Measurements from ENCODE around the gene SPAST.
A peak's percentile ranks its signal among the peaks of the same experiment; 100 is the strongest.
"Not testable (repeated sequence)": the region's sequence is repeated elsewhere in the genome, so short reads cannot be mapped to it uniquely, and the experiment has no call there.

SPAST gene

DNA sequence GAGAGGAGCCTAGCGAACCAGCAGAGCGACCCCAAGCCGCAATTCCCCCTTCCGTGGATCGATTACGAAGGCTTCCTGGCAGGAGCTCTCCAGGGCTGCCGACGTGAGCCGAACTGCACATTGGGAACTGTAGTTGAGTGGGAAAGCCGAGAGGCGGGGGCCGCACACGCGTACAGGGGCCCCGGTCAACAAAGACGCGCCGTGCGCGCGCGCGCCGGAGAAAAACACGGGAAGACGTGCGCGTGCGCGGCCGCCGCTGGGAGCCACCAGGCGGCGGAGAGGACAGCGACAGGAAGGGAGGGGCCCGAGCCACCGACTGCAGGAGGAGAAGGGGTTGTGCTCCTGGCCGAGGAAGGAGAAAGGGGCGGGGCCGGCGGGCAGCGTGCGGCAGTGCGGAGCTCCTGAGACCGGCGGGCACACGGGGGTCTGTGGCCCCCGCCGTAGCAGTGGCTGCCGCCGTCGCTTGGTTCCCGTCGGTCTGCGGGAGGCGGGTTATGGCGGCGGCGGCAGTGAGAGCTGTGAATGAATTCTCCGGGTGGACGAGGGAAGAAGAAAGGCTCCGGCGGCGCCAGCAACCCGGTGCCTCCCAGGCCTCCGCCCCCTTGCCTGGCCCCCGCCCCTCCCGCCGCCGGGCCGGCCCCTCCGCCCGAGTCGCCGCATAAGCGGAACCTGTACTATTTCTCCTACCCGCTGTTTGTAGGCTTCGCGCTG, at the start of gene SPAST:
Gene SPAST, plus strand, starts transcription at position 247 of the 711 bp plus-strand sequence. Its CDS starts 276 bp downstream, at position 523.
- peak; percentile 97 for DNase-seq

GRCh38 chr2:32018789-32019482, 44.4 kb upstream of the SPAST start:
- not testable (repeated sequence) for DNase-seq

DNA sequence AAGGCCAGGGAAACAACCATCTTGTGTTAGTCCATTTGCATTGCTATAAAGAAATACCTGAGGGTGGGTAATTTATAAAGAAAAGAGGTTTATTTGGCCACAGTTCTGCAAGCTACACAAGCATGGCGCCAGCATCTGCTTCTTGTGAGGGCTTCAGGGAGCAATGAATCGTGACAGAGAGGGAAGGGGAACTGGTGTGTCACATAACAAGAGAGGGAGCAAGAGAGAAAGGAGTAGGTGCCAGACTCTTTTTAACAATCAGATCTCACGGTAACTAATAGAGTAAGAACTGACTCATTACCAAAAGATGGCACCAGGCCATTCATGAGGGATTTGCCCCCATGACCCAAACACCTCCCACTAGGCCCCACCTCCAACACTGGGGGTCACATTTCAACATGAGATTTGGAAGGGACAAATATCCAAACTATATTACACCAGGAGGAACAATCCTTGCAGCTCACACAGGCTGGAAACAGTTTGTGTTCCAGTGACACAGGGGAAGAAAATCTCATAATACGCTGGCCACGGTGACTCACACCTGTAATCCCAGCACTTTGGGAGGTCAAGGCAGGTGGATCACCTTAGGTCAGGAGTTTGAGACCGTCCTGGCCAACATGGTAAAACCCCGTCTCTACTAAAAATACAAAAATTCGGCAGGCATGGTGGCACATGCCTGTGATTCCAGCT, 29.0 kb upstream of the SPAST start:
- not testable (repeated sequence) for DNase-seq

DNA sequence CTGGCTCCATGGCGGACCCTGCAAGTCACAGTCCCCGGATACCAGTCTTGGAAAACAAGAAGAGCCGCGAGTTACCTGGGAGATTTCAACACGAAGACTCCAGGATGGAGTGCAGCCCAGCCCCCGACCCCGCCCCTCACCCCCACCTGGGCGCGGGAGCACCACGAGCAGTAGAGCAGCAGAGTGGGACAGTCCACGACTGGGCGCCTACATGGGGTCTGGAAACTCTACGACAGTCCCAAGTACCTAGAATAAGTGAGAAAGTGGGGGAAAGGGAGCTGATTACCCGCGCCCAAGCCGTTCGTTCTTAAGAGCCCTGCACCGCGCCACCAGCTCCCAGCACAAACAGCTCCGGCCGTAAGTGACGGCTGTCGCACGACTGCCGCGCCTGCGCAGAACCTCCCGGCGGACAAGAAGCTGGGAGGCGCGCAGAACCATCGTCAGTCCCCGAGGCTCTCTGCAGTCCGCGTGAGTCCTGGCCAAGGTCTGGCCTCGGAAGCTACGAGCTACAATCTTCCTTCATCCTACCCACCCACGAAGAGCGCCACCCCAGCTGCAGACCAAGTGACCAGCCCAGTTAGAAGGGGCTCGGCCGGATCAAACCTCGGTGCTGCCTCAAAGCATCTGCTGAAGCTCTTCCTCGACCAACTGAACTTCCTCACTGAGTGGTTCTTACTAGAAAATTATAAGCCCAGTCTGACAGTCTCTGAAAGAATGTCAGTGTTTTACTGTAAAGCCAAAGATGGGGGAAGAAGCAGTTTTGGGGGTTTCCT, 23.7 kb upstream of the SPAST start, which contains the start of gene DPY30:
Gene DPY30, minus strand, starts transcription at position 359 of the 773 bp plus-strand sequence. Its CDS starts 349 bp downstream, at position 10.
- DNase-seq: peak; percentile 90

DNA sequence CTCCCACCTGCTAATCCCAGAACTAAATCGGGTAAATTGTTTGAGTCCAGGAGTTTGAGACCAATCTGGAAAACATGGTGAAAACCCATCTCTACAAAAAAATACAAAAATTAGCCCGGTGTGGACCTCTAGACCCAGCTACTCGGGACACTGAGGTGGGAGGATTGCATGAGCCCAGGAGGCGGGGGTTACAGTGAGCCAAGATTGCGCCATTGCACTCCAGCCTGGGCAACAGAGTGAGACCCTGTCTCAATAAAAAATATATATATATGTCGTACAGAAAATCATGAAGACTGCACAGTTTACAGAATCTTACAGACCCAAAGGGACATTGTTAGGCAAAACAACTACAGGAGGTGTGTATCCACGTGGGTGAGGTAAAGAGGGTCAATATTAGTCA, 19.8 kb upstream of the SPAST start:
- DNase-seq: no peak

GRCh38 chr2:32051836-32052439, 11.4 kb upstream of the SPAST start:
- DNase-seq: no peak

GRCh38 chr2:32054583-32054982, 8.8 kb upstream of the SPAST start:
- DNase-seq: not testable (repeated sequence)

DNA sequence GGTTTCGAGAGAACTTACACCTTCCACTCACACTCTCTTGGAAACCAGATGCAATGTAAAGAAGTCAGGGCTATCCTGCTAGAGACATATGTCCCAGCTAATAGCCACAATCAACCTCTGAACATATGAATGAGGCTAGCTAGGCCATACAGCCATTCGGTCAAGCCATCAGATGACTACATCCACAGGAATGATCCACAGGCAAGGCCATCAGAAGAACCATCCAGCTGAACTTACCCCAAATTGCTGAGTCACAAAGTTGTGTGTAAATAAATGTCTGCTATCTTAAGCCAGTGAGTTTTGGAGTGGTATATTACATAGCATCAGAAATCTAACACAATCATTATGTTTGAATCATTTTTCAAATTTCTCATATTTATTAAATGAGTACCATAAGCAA, 5.2 kb upstream of the SPAST start:
- no peak for DNase-seq

DNA sequence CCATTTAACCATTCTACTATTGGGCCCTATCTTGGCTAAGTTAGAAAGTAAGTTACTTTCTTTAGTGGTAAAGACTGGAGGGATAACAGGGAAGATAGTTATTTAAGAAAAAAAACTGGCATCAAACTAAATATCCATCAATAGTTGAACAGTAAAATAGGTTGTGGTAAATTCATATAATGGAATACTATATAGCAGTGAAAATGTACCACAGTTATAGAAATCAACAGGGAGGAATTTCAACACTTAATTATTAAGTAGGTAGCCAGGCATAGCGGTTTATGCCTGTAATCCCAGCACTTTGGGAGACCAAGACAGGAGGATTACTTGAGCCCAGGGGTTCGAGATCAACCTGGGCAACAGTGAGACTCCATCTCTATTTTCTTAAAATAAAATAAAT, 3.1 kb upstream of the SPAST start:
- no peak for DNase-seq

DNA sequence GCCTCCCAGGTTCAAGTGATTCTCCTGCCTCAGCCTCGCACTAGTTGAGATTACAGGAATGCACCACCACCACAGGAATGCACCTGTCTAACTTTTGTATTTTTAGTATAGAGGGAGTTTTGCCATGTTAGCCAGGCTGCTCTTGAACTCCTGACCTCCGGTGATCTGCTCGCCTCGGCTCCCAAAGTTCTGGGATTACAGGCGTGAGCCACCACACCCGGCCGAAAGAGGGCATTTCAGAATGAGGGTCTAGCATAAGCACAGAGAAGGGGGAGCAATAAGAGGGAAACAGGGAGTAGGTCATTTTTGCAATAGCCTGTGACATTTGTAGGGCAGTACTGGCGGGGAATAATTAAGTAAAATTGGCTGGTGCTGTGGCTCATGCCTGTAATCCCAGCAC, 1.9 kb upstream of the SPAST start:
- no peak for DNase-seq

GRCh38 chr2:32061973-32062861, 1.1 kb upstream of the SPAST start:
- peak; percentile 42 for DNase-seq

GRCh38 chr2:32064021-32064601, 755 bp downstream of the SPAST start:
- DNase-seq: peak; percentile 21

GRCh38 chr2:32064713-32065112, 1.4 kb downstream of the SPAST start:
- DNase-seq: no peak

DNA sequence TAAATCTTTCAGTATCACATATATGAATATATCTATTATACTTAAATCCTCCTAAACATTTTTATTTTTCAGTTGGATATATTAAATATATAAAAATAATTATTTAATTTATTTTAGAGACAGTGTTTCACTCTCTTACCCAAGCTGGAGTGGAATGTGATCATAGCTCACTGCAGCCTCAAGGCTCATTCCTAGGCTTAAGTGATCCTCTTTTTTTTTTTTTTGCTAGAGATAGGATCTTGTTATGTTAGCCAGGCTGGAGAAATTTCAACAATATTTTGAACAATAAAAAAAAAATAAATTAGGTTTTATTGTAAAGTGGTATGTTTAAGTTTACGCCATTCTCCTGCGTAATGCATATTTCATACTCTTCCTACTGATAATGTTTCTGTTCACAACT, 4.2 kb downstream of the SPAST start:
- DNase-seq: no peak

- DNase-seq: no peak
Observed at GRCh38 chr2:32074134-32074506, 10.8 kb downstream of the SPAST start.

GRCh38 chr2:32095671-32096070, 32.3 kb downstream of the SPAST start:
- DNase-seq: no peak

GRCh38 chr2:32108111-32108510, 44.8 kb downstream of the SPAST start:
- DNase-seq: no peak

GRCh38 chr2:32118055-32118454, 54.7 kb downstream of the SPAST start:
- DNase-seq: no peak

DNA sequence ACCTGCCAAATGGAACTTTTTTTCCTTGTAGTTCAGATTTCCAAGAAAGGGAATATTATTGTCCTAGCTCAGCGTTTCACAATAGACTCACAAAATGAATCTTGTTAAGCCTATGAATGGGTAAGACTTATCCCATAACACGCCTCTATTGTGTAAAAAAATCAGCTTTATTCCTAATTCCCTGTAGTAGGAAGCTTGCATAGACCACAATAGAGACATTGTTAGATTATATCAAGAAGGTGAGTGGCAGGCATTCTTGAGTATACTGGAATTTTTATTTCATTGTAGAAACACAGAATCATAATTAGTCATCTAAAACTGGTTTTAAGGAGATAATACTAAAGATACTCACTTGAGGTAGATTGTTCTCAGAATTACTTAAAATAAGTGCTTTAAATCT, 55.8 kb downstream of the SPAST start:
- DNase-seq: no peak

- DNase-seq: no peak
Observed at GRCh38 chr2:32124660-32125059, 61.3 kb downstream of the SPAST start.

DNA sequence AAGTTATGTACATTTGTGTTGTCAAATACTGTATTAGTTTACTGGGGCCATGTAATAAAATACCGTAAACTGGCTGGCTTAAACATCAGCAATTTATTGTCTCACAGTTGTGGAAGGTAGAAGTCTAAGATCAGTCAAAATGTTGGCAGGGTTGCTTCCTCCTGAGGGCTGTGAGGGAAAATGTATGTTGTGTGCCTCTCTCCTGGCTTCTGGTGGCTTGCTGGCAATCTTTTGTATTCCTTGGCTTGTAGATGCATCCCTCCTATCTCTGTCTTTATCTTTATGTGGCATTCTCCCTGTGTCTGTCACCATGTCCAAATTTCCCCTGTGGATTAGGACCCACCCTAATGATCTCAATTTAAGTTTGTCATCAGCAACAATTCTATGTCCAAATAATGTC, 65.3 kb downstream of the SPAST start:
- no peak for DNase-seq
